Body of pancreas (tissue), 4 donors: ENCODE data around the gene NISCH. TPM values are rescaled to one million over a fixed set of nuclear protein-coding genes. Genes with fewer than 3 reads are reported as not detected.

Source experiments
- ATAC-seq: fragments of 150-250 bp; one replicate; pipeline ENCODE4 v1.9.1; 2016
- DNase-seq, 4 donors: peaks; one replicate each; pipeline ENCODE4 v3.0.0-alpha.2; 2019
- H3K27ac ChIP-seq, 4 donors: fragments of 200-600 bp; sonication (generic); 1 replicate in 3 of 4; 2 replicates in 1 of 4; pipeline versions ENCODE4 v1.5.1 to v1.6.1; 2016 to 2019; ENCODE audit warnings: mild to moderate bottlenecking in 1 of 4, mixed read lengths in 1 of 4, moderate library complexity in 1 of 4
- H3K27me3 ChIP-seq, 2 donors: fragments of 200-600 bp; sonication (generic); one replicate each; pipeline ENCODE4 v1.6.0; 2016; ENCODE audit warnings: mild to moderate bottlenecking in 1 of 2
- H3K36me3 ChIP-seq, 2 donors: fragments of 200-600 bp; sonication (generic); replicated peaks in 1 of 2; 2 replicates each; pipeline ENCODE4 v1.5.1; 2016; ENCODE audit warnings: low read depth in 2 of 2; ENCODE audit not compliant: insufficient read depth in 1 of 2
- H3K4me1 ChIP-seq: fragments of 200-600 bp; sonication (generic); one replicate; pipeline ENCODE4 v1.6.0; 2016
- H3K4me3 ChIP-seq, 2 donors: fragments of 200-600 bp; sonication (generic); 1 replicate in 1 of 2; 2 replicates in 1 of 2; pipeline ENCODE4 v1.5.1; 2016 to 2019
- H3K9me3 ChIP-seq, 3 donors: fragments of 200-600 bp; sonication (generic); 1 replicate in 2 of 3; 2 replicates in 1 of 3; pipeline ENCODE4 v1.5.1; 2016
- POLR2A ChIP-seq, 3 donors: fragments of 450-650 bp; IDR thresholded peaks; one replicate each; pipeline ENCODE4 v1.6.1; 2016; ENCODE audit warnings: antibody characterized with exemption in 3 of 3, mild to moderate bottlenecking in 2 of 3
- WGBS, 2 donors: methylation state at CpG; one replicate each; pipeline ENCODE4 v1.1.5; 2017; 5-methylcytosine and 5-hydroxymethylcytosine counted together
- intact Hi-C: fragments of 100-400 bp; cut with DNase I; formaldehyde crosslinking; loops from one replicate; pipeline ENCODE4 v1.15.1; 2023
- total RNA-seq, 2 donors: library from RNA; depleted of rRNA; stranded (reverse); fragments of >200 nt; gene quantifications; one replicate each; pipeline ENCODE4 v1.1.0, GENCODE V29; 2016
- TF ChIP-seq, protein P1 (sequence below), 7 experiments: fragments of 450-650 bp in 4 of 7; fragments of 200-600 bp in 3 of 7; sonication (generic) in 3 of 7; IDR thresholded peaks; one replicate each; pipeline ENCODE4 v1.5.1; 2016 to 2019; ENCODE audit warnings: antibody characterized with exemption in 7 of 7

Gene NISCH
- total RNA-seq, 2 donors from 2014 or later, result 58.9 to 115 TPM

DNA sequence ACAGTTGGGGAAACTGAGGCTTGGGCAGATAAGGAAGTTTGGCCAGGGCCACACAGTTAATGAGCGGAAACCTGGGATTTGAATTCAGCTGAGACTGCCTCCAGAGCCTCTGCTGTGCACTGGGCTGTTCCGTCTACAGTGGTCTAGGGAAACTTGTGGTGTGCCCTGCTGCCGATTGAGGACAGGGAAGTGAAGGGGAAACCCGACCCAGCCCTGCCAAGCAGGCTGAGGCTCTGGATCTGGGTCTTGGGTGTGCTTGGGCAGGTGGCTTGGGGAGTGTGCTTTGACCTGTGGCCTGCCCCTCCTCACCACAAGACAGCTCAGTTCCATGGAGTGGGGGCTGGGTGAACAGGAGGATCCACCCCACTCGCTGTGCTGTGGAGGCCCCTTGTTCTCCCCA lies 17.6 kb downstream of the NISCH start:
- H3K4me1 ChIP-seq, result peaks cover 9% of the 10 kb centered on the region
- 82 to 89% methylated on average over 5 of the region's 5 CpGs for WGBS, 2 donors

DNA sequence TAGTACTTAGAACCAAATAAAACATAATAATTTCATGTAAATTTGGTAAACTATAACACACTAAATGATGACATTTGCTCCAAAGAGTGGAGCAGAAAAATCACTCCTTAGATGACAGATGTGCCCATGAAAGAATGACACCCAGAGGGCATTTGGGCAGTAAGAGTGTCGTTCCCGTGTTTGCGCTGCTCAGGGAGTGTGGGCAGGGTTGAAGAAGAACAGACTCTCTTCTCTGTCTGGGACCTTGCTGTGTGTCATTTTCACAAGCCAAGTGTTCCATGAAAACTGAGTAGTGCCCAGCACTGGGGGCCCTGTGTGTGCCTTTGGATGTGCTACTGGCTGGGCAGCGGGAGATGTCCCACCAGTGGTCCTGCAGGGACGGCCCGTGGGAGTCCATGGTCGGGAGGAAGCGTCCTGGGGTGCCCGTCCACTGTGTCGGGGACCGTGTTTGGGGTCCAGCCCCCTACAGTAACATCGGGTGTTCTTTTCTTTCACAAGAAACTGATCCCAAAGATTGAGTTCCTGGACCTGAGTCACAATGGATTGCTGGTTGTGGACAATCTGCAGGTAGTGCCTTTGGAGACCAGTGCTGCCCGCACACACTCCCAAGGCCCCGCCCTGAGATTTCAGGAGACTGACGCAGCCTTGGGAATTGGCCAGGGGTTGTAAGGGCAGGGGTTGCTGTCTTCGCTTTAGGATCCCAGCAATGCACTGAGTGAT lies 21.8 kb downstream of the NISCH start:
- Histone ChIP-seq H3K27ac (no peak overlapping the region), H3K27me3 (no peaks in the 10 kb centered on the region), H3K4me1 (no peaks in the 10 kb centered on the region), H3K4me3 (no peak overlapping the region), H3K36me3 (peaks cover 9 to 51% of the 10 kb centered on the region in 2 donors), H3K9me3 (no peaks in the 10 kb centered on the region)
- 90 to 94% methylated on average over 16 of the region's 16 CpGs for WGBS, 2 donors
- DNase-seq, result no peak
- ATAC-seq, result no peak
- TF ChIP-seq, protein P1, sequence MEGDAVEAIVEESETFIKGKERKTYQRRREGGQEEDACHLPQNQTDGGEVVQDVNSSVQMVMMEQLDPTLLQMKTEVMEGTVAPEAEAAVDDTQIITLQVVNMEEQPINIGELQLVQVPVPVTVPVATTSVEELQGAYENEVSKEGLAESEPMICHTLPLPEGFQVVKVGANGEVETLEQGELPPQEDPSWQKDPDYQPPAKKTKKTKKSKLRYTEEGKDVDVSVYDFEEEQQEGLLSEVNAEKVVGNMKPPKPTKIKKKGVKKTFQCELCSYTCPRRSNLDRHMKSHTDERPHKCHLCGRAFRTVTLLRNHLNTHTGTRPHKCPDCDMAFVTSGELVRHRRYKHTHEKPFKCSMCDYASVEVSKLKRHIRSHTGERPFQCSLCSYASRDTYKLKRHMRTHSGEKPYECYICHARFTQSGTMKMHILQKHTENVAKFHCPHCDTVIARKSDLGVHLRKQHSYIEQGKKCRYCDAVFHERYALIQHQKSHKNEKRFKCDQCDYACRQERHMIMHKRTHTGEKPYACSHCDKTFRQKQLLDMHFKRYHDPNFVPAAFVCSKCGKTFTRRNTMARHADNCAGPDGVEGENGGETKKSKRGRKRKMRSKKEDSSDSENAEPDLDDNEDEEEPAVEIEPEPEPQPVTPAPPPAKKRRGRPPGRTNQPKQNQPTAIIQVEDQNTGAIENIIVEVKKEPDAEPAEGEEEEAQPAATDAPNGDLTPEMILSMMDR (IDR thresholded peaks at IDR 0.05), result no peak
- no peak for TF ChIP-seq POLR2A (IDR thresholded peaks at IDR 0.05)
- intact Hi-C loops, result no loop called here

More for the DNA sequence above, 17.6 kb downstream of the NISCH start:
- Histone ChIP-seq H3K4me3 (no peak overlapping the region), H3K27ac (no peak overlapping the region), H3K27me3 (no peaks in the 10 kb centered on the region), H3K36me3 (peaks cover 9 to 33% of the 10 kb centered on the region in 2 donors), H3K9me3 (no peaks in the 10 kb centered on the region)
- TF ChIP-seq, protein P1 (IDR thresholded peaks at IDR 0.05), result no peak
- TF ChIP-seq POLR2A (IDR thresholded peaks at IDR 0.05), result no peak
- DNase-seq, result no peak
- ATAC-seq, result no peak
- intact Hi-C loops, result no loop called here

DNA sequence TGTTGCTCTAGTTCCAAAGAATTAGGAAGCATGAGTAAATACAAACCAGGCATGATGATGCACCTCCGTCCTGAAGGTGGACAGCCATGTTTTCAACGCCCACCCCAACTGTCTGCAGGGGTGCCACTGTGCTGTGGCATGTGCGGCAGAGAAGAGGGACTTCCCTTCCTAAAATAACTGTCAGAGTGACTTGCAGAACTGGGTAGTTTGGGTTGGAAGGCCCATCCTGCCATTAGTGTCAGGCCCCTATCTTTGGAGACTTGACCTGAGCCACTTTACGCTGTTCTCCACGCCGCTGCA lies 22.3 kb downstream of the NISCH start:
- H3K27ac ChIP-seq, result no peak overlapping the region
- intact Hi-C loops, result no loop called here
- H3K27me3 ChIP-seq, result no peaks in the 10 kb centered on the region
- H3K4me3 ChIP-seq, result no peak overlapping the region
- no peaks in the 10 kb centered on the region for H3K9me3 ChIP-seq
- DNase-seq (no peak), ATAC-seq (no peak)
- 93 to 95% methylated on average over 4 to 6 of the region's 6 CpGs for WGBS, 2 donors
- H3K36me3 ChIP-seq, result peaks cover 5 to 50% of the 10 kb centered on the region in 2 donors
- H3K4me1 ChIP-seq, result no peaks in the 10 kb centered on the region
- TF ChIP-seq POLR2A (IDR thresholded peaks at IDR 0.05), result no peak
- TF ChIP-seq, protein P1 (IDR thresholded peaks at IDR 0.05), result no peak

DNA sequence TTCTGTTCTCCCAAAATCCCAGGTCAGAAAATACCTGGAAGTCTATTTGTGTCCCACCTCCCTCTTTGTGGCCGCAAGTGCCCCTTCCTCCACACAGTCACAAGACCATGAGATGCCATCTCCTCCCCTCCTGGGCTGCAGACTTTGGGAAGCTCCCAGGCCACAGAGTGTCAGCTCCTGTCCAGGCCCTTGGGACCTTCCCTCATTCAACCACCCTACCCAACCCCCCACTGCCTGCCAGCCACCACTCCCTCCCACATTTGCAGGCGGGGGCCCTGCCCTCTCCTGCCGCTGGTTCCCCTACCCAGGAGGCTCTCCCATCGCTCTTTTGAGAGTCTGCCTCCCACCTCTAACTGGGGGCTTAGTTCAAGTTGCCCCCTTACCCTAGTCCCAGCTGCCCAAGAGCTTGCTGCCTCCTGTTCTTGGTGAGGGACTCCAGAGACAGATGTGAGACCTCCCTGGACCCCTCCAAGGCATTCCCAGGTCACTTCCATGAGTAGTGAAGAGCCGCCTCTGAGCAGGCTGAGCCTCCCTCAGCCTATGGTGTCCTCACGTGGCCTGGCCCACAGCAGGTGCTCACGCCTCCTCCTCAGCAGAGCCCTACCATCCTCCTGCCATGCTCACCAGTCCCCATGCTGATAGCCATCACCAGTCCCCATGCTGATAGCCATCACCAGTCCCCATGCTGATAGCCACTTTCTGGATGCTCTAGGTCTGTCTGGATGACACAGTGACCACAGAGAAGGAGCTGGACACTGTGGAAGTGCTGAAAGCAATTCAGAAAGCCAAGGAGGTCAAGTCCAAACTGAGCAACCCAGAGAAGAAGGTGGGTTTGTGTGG lies 23.9 kb downstream of the NISCH start:
- Histone ChIP-seq H3K4me3 (no peak overlapping the region), H3K27me3 (no peaks in the 10 kb centered on the region), H3K27ac (no peak overlapping the region), H3K4me1 (no peaks in the 10 kb centered on the region), H3K36me3 (peaks cover 0 to 44% of the 10 kb centered on the region in 2 donors), H3K9me3 (no peaks in the 10 kb centered on the region)
- 95 to 99% methylated on average over 7 of the region's 7 CpGs for WGBS, 2 donors
- ATAC-seq (no peak), DNase-seq (no peak)
- TF ChIP-seq, protein P1 (IDR thresholded peaks at IDR 0.05), result no peak
- TF ChIP-seq POLR2A (IDR thresholded peaks at IDR 0.05), result no peak
- intact Hi-C loops, result no loop called here
